ENCODE results near the gene SLC66A2.
"Not testable (repeated sequence)": the region's sequence is repeated elsewhere in the genome, so short reads cannot be mapped to it uniquely, and the experiment has no call there.

GRCh38 chr18:79999701-80000100, 48.2 kb upstream of the SLC66A2 start:
- not testable (repeated sequence) for TF ChIP-seq POLR2A (IDR thresholded peaks at IDR 0.05; ENCODE audit: low read depth); EP300 (IDR thresholded peaks at IDR 0.05)

Data from esophagus muscularis mucosa (tissue), 2 donors.